D341Med (cell line): Measurements from ENCODE around the gene BCAS4.

Source experiments
- DNase-seq: peaks from one replicate; pipeline ENCODE4 v3.0.0; 2012; ENCODE audit warnings: low spot score

BCAS4 gene

DNA sequence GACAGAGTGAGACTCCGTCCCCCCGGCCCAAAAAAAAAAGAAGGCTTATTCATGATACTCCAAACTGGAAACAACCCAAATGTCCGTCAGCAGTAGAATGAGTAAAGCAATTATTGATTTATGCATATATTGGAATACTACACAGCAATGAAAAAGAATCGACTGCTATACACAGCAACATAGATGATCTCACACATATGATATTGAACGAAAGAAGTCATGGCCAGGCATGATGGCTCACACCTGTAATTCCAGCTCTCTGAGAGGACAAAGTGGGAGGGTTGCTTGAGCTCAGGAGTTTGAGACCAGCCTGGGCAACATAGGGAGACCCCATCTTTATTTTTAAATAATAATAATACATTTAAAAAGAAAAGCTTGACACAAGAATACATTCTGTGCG, 28.5 kb downstream of the BCAS4 start:
- DNase-seq = no peak

DNA sequence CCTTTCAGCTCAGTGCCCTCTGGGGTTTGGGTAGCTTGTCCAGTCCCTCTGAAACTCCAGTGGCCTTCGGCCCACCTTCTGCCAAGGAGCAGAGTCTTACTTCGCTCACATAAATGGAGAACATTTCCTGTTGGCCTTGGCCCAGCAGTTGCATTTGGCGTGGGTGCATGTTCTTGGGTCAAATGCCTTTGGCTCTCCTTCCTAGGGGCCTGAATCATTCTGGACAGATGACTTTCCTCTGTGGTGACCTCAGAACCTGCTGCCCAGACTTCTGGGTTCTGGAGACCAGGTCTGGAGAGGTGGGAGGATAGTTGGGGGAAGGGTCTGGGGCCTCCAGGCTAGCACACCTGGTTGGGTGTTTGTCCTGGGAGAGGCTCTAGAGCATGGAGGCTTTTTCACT, 29.3 kb downstream of the BCAS4 start:
- no peak for DNase-seq

DNA sequence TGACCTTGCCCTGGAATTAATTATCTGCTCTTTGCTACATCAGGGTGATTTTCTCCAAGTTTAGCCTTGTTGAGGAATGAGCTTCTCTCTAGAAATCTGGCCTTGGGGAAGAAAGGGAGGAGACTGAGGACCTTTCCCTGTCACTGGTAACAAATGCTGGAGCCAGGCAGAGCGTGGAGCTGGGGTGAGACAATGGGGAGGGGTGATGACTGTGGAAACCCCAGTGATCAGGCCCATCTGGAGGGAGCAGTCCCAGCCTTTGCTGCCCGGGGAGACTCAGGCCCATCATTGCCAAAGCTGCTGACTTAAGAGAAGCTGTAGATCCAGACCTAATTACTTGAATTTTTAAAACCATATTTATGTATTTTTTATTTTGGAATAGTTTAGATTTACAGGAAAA, 31.3 kb downstream of the BCAS4 start:
- DNase-seq = no peak

DNA sequence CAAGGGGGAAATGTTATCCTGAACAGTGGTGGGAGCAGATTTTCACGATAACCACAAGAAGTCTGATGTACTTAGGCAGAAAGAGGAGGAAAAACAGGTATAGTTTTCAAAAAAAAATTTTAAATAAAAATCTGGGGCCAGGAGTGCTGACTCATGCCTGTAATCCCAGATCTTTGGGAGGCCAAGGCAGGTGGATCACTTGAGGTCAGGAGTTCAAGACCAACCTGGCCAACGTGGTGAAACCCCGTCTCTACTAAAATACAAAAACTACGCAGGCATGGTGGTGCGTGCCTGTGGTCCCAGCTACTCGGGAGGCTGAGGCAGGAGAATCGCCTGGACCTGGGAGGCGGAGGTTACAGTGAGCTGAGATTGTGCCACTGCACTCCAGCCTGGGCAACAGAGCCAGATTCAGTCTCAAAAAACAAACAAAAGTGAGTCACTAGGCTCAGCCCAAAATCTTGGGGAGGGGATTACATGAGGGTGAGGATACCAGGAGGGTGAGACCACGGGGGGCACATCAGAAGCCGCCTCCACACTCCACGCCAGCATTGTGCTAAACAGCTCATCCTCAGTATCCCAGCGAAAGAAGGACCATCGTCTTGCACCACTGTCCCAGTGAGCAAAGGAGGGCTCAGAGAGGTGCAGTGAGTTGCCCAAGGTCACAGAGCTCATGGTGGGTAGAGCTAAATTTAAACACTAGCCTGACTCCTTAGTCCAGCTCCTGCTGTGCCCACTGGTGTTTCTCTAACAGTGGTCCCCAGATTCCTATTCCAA, 33.7 kb downstream of the BCAS4 start:
- no peak for DNase-seq

DNA sequence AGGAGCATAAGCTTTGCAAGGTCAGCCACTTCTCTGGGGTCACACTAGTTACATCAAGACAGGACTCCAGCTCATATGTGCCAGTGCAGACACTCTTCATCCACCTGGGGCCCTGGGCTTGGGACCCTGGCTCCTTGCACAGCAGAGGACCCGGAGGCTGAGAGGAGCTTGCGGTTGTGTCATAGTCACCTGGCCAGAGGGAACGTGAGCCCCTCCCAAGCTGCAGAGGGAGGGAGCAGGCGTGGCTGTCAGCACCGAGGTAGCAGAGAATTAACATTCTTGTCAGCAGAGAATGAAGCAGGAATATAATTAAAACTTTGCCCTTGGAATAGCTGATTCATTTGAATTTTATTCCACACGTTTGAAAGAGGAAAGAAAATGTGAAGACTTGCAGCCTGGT, 36.8 kb downstream of the BCAS4 start:
- DNase-seq = no peak

DNA sequence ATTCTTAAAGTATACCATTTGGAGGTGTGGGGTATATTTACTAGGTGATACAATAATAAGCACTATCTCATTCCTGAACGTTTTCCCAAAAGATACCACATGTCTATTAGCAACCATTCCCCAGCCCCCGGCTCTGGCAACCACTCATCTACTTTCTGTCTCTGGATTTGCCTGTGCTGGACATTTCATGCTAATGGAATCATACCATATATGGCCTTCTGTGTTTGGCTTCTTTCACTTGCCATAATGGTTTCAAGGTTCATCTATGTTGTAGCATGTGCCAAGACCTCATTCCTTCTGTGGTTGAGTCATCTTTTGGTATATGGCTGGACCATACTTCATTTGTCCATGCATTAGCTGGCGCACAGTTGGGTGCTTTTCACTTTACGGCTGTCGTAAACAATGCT, 39.7 kb downstream of the BCAS4 start:
- no peak for DNase-seq

DNA sequence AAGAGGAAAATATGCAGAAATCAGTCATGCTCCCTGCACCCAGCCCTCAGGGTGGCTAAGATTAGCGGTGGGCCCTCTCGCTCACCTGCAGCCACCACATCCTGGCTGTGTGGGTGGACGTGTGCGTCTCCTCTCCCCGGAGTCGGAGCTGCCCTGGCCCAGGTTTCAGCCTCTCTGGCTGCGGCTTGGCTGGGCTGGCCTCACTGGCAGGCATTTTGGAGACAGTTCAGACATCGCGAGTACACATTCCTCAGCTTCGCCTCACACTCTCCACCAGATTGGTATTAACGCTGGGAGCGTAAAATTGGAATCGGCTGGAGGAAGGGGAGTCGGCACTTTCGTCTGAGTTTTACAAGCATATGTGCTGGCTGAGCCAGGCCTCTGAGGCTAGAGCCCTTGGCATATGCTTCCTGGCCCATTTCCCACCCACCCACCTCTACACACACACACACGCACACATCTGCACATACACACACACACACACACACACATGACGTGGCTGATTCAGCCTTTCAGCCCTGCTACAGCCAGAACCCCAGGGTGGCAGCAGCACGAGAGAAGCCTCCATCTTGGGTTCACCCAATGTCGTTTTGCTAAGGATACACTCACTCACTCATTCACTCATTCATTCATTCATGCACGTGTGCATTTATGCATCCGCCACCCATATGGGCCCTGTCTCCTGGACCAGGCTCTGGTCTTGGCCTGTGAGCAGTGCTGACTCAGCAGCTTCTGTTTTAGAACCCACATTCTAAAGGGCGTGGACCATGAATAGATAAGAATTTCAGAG, 42.9 kb downstream of the BCAS4 start:
- DNase-seq = no peak

DNA sequence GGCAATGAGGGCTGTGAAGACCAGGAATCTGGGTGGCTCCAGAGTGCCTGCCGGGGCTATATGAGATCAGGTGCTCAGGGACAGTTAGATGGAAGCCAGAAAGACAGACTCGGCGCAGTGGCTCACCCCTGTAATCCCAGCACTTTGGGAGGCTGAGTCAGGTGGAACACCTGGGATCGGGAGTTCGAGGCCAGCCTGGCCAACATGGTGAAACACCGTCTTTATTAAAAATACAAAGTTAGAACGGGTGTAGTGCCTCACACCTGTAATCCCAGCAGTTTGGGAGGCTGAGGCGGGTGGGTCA, 43.4 kb downstream of the BCAS4 start:
- no peak for DNase-seq

DNA sequence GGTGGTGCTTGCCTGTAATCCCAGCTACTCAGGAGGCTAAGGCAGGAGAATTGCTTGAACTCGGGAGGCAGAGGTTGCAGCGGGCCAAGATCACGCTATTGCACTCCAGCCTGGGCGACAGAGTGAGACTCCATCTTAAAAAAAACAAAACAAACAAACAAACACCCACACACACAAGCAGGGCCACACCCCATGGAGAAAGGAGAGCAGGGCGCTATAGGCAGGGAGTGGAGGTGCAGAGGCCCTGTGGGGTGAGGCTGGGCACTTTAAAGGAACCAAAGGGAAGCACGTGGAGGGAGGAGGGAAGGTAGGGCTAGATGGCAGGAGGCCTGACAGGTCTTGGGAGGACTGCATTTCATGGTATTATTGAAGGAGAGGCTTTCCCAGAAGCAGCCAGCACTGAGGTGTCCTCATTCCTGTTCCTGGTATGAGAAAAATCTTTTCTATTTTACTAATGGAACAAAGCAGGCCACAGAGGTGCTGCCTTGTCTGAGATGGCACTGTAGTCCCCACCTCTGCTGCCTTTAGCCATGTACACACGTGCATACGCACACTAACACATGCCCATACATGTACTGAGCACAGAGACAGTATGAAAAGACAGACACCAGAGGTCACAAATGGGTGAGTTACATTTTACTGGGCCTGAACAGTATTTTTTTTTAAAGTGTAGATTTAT, 44.0 kb downstream of the BCAS4 start:
- DNase-seq = no peak

DNA sequence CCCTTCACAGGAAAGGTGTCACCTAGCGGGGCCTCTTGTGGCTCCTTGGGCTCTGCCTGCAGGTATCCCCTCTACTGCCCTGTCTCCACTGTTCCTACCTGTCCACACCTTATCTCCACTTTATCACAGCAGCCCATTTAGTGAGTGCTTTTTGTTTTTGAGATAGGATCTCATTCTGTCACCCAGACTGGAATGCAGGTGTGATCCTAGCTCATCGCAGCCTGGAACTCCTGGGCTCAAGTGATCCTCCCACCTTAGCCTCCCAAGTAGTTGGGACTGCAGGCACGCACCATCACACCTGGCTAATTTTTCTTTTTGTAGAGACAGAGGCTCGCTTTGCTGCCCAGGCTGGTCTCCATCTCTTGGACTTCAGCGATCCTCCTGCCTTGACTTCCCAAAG, 48.0 kb downstream of the BCAS4 start:
- DNase-seq = no peak

DNA sequence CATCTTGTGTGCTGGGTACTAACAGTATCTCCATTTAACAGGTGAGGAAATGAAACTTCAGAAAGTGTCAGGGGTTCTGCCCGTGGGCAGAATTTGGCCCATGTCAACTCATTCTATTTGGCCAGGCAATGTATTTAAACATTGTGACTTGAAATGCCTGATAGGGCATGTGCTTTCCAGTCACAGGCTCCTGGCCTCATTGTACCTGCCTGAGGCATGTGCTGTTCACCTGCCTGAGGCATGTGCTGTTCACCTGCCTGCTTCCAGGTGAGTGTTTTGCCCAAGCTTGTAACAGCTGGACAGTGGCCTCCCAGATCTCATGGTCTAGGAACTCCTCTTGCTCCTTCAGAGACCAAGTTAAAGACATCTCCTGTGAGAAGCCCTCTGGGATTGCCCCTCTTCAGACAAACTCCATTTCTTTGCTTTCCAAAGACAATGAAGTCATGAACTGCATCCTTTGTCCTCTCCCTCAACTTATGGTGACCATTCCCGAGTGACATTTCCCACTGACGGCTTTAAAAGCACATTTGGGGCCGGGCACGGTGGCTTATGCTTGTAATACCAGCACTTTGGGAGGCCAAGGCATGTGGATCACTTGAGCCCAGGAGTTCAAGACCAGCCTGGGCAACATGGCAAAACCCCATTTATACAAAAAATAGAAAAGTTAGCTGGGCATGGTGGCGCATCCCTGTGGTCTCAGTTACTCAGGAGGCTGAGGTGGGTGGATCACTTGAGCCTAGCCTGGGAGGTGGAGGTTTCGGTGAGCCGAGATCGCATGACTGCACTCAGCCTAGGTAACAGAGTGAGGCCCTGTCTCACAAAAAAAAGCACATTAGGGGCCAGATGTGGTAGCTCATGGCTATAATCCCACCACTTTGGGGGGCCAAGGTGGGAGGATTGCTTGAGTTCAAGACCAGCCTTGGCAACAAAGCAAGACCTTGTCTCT, 48.7 kb downstream of the BCAS4 start:
- DNase-seq = no peak

DNA sequence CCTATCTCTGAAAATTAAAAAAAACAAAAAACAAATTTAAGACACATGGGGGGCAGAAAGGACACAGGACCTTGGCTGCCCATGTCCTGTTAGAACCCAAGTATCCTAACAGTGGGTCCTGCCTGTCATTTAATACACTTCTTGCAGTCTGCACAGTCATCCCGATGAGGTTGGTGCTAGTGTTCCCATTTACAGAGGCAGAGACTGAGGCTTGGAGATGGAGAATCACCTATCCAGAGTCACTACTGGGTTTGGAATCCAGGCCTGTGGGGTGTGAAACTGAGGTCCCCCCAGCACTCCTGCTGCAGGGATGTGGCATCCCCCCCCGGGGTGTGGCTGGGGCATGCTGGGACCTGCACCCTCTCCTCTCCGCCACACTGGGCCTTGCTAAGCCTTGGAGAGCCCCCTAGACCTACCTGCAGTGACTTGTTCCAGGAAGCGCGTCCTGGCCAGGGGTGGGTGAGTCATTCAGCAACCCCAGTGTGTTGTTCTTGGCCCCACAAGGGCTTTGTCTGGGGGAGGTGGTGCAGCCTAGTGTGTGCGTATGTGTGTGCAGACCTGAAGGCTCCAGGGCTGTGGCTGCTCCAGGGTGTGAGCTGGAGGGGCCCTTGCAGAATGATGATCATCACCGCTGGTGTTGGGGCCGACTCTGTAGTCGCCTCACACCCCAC, 49.7 kb downstream of the BCAS4 start:
- no peak for DNase-seq

DNA sequence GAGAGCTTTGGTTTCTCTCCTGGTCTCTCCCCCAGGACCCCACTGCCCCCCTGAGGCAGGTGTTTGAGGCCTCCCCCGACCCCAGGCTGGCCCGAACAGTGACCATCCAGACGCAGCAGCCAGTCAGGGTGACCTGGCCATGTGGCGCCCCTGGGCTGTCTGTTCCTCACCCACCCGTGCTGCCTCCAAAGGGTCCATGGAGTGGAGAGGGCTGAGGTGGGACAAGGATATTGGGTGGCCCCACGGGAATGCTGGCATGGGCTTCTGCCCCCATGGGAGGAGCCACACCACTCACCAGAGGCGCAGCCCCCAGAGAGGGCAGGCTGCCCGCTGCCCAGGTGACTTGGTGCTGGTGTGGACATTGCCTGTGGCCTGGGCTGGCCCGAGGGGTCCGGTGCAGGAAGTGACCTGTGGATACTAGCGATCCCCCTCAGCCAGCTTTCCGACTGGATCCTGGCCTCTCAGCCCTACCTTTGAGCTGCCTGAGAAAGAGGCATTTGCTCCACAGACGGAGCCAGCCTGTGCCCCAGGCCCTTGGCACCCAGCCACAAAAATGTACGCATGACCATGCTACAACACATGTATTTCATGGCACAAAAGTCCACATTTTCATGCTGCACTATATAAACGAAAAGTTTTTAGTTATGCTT, 50.8 kb downstream of the BCAS4 start:
- no peak for DNase-seq

DNA sequence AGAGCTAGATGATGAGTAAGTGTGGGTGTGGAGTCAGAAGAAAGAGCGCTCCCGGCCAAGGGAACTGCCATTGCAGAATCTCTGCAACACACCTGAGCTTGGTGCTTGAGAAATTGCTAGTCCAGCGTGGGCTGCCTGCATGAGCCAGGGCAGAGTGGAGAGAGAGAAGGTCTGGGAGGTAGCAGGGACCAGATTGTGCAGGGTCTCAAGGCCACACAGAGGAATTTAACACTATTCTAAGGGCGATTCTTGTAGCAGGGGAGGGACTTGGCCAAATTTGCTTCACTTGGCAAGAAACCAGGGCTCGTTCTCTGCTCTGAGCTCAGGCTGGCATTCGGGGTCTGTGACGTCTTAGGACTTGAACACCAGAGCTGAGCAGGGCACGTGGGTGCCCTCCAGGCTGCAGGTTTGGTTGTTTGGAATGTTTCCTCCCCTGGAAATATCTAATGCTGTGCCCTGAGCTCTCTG, 53.5 kb downstream of the BCAS4 start:
- DNase-seq = no peak

DNA sequence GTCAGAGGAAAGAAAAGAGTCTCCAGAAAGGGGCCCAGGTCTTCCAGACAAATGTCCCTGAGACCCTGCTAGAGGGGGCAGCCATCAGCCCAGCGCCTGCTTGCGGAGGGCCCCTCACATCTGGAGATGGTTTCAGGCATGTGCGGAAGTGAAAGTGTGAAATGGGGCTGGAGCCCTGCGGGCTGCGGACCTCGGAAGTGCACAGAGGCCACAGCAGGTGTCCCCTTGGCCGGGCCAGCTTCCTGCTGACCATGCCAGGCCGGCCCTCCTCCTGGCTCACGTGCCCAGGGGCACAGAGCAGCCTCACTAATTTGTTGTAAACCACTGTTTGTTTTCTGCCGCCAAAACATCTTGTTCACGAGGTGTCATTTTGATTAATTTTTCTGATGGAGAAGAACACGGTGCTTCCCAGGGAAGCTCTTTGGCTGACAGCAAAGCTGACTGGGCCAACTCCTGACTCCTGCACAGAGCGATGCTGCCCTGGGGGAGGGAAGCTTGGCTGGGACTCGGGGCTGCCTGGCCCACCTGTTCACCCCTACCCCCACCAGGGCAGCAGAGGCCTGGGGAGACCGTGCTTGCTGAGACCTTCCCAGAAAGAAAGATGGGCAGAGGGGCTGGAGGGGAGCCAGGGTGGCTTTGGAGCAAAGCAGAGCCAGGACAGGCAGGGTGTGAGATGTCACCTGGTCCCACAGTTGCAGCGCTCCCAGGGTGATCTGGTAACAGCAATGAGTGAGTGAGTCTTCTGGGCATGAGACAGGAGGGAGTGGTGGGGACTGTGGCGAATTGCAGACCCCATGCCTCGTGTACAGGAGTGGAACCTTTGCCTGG, 54.2 kb downstream of the BCAS4 start:
- DNase-seq = no peak

DNA sequence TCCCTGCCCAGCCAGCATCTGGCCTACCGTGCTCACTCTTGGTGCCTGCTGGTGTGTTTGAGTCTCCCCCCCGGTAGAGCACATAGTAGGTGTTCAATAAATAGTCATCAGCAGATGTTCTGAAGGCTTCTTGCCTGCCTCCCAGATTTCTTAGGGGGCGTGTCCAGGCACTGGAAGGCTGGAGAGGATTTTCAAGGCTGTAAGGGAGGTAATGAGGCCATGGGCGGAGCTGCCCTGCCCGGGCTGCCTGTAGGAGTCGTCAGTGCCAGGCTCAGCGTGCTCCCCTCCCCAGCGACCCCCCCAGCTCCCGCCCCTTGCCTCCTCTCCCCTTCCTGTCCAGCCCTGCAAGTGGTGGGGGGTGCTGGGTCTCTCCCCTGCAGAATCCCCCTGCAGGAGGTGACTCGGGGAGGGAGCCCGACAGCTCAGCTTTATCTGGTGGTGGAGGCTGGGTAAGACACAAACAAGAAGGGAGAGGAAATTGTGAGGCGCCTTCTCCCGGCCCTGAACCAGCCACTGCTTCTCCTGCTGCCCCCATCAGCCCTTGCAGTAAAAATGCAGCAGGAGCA, 55.9 kb downstream of the BCAS4 start:
- no peak for DNase-seq

DNA sequence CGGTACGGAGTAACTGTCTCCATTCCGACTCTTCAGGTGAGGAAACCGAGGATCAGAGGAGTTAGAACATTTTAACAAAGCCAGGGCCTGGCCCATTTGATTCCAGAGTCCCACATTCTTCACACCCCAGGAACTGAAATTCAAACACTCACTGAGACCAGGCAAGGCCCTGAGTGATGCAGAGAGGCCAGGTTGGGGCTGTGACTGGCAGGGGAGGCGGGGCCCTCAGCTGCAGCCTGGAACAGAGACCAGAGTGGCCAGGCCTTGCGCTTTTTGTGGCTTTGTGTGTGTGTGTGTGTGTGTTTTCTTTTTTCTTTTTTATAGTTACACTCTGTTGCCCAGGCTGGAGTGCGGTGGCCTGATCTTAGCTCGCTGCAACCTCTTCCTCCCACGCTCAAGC, 57.2 kb downstream of the BCAS4 start:
- DNase-seq = no peak

DNA sequence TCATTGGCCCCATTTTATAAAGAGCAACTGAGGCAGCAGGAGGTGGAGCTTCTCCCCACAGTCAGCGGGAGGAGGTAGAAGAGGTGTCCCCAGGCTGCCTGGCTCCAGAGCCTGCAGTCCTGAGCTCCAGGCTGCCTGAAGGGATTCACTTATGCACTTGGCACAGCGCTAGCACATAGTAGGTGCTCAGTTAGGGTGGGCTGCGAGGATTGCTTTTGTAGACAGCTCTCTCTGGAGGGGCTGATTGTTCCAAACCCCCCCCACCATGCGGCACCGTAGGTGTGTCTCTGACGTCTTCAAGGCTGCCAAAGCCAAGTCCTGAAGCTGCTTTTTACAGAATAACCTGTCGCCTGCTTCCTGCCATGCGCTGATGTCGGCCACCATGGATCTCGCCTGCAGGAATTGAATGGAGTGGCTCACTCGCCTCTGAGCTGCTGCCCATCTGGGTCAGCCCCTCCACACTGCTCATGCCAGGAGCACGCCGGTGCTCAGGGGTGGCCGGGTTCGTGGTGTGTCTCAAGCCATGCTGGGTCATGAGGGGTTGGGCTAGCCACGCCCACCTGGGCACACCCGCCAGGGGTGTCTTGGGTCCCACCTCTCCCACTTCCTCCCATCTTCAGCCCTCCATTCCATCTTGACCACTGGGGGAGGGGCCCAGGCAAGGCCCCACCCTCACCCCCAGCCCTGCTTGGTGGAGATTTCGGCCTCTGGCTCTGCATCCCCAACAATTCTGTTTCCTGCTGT, 59.8 kb downstream of the BCAS4 start:
- DNase-seq = no peak
